ENCODE measurements around the gene NDUFS8.
"Not testable (repeated sequence)": the region's sequence is repeated elsewhere in the genome, so short reads cannot be mapped to it uniquely, and the experiment has no call there.

- TF ChIP-seq ZNF274 (IDR thresholded peaks at IDR 0.05; ENCODE audit: low read depth, low read length); SUZ12 (IDR thresholded peaks at IDR 0.05; ENCODE audit: extremely low read depth, insufficient read depth, insufficient read length); YY1 (IDR thresholded peaks at IDR 0.05; ENCODE audit: insufficient read depth, insufficient read length): not testable (repeated sequence)
Observed at GRCh38 chr11:67990546-67991346, 39.7 kb upstream of the NDUFS8 start.

Measured in NT2/D1 (cell line).